GM10248 (cell line): ENCODE results near the gene CAPN13.

ENCODE experiments used
- CTCF ChIA-PET: fragments of 300-600 bp; sonication (Branson Sonifier 250); formaldehyde crosslinking; extraction: SDS; loops from one replicate; lab custom pipeline; 2021; ENCODE audit warnings: antibody characterized with exemption; lab: Yijun Ruan, JAX
- POLR2A ChIA-PET: fragments of 350-650 bp; sonication (Branson Sonifier 250); formaldehyde crosslinking; extraction: SDS; loops from one replicate; lab custom pipeline; 2020; ENCODE audit warnings: antibody characterized with exemption; lab: Yijun Ruan, JAX
- DNase-seq: peaks from one replicate; pipeline ENCODE4 v3.0.0; 2012; ENCODE audit errors: extremely low spot score
- CTCF ChIP-seq: IDR thresholded peaks from 2 replicates; pipeline ENCODE4 v1.5.1; 2012; ENCODE audit warnings: mild to moderate bottlenecking, low read depth; ENCODE audit errors: extremely low read depth, missing control alignments, control extremely low read depth

Gene CAPN13

GRCh38 chr2:30781451-30781850 is 25.8 kb downstream of the CAPN13 start:
- ChIA-PET POLR2A (no interaction called here), CTCF (interaction anchor here (1.0 kb wide), 1 partner anchor 11 kb away, joined by 4 read pairs; no protein-coding TSS in a partner anchor)
- no peak for TF ChIP-seq CTCF
- DNase-seq, result no peak

DNA sequence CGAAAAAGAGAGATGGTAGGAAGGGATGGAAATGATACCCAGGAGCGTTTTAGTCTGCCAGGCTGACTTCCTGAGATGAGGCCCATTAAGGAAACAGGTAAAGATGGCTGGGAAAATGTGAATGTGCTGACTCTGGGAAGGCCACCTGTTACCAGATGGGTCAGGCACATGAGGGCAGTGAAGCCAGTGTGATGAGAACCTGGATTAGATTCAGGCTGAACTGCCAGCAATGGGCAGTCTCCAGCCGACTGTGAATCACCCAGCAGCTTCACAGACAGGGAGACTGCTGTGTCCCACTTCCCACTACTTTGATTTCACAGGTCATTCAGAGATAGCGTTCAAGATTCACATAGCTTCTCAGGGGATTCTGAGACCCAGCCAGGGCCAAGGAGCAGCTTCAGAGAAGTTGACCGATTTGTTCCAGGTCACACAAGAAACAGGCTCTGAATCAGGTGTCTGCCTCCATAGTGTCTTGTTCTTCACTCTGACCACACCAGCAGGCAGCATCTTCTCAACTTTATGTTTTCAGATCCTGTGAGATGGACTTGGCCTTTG is 26.4 kb downstream of the CAPN13 start:
- DNase-seq, result no peak
- POLR2A ChIA-PET, result no interaction called here
- CTCF ChIA-PET, result interaction anchor here (1.0 kb wide), 1 partner anchor 12 kb away, joined by 4 read pairs; no protein-coding TSS in a partner anchor
- no peak for TF ChIP-seq CTCF

DNA sequence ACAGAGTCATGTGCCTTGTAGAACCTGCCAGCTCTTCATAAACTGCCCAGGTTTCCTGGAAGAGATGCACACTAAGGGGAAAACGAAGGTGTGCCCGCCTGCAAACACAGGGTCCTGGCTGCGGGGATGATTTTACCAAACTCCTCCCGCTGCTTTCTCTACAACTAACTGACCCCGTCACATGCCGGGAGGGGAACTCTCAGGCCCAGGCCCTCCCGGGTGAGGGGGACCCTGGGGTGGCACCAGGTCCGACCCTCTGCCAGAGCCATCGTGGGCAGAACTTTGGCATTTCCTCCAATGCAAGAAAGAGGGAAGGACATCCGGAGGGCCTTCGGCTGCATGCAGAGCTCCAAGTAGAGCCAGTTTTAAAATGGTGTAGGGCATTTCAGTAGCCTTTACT is 28.6 kb downstream of the CAPN13 start:
- ChIA-PET POLR2A (no interaction called here), CTCF (no interaction called here)
- no peak for TF ChIP-seq CTCF
- no peak for DNase-seq

DNA sequence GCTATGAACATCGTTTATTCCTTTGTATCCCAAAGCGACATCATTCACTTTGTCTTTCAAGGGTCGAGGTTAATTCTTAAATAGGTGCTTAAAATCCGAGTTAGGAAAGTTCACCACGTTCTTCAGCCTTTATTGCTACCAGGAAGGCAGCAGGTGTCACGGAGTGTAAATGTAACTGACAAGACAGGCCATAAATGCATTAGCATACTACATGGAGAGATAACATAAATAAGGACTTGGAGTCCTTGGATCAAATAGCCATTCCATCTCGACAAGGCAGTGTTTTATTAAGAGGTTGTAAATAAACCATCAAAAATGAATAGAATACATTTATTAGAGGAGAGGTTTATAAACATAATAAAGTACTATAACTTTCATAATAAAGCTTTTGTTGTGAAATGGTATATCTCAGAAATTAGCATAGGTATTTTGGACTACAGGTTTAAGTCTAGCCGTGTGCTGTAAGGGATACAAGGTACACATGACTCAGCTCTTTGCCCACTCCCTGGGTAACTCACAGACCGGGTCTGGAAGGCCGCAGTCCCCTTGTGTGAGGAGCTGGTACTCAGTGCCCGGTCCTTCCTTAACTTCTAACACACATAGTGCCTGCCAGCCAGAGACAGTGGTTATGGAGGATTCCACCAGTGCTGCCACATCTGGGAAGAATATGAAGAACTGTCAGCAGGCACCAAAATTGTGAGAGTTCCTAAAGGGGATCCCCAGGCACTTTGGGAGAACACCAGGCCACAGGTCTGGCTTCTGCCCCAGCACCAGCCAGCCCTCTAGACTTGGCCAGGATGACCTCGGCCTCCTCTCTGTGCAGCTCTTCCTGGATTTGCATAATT is 29.4 kb downstream of the CAPN13 start:
- DNase-seq, result no peak
- TF ChIP-seq CTCF, result no peak
- CTCF ChIA-PET, result no interaction called here
- POLR2A ChIA-PET, result no interaction called here

DNA sequence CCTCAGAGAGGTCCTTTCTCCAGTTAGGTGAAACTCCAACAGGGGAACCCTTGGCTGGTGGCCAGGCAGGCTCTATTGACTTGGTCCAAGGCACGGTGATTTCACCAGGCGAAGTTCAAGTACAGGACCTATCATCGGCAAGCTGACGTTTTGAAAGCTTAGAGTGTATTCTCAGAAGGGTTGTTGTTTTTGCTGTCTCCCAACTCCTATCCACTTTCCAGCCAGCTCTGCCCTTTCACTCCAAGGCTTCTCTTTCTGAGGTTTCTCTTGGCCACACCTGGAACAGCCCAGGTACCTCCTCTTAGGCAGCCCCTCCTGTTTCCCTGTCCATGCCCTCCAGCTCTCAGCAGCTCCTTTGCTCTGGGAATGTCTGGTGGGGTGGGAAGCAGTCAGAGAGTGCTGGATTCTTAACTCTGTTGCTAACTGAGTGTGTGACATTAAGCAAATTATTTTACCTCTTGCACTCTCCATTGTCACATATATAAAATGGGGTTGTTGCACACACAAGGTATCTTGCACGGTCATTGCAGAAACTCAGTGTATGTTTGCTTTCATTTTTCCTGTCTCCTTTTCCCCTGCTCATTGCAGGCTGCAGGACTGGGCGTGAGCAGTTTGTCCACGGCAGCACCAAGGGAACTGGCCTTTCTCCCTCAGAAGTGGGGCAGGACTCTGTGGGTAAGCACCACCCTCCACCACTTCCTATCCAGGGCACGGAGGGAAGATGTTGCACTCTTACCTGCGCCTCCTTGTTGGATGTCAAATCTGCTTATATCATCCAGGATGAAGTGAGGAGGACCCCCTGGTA is 30.2 kb downstream of the CAPN13 start:
- ChIA-PET CTCF (no interaction called here), POLR2A (no interaction called here)
- no peak for DNase-seq
- no peak for TF ChIP-seq CTCF

GRCh38 chr2:30775833-30776232 is 31.4 kb downstream of the CAPN13 start:
- ChIA-PET POLR2A (no interaction called here), CTCF (interaction anchor here (0.8 to 1.8 kb wide), 3 partner anchors 13 to 557 kb away, joined by 3 read pairs; no protein-coding TSS in a partner anchor)
- no peak for TF ChIP-seq CTCF
- DNase-seq, result no peak
